ENCODE results near the gene MBP.

Gene MBP

GRCh38 chr18:77133051-77133834 lies 660 bp upstream of the MBP start:
- DNase-seq: no peak

GRCh38 chr18:77131652-77132368 lies 773 bp downstream of the MBP start:
- peak; percentile 18 to 36 for DNase-seq

- peak; percentile 70 to 79 for DNase-seq
Measured at GRCh38 chr18:77131100-77131651, 1.4 kb downstream of the MBP start.

GRCh38 chr18:77130229-77131099 lies 2.1 kb downstream of the MBP start:
- DNase-seq: no peak

GRCh38 chr18:77129150-77129551 lies 3.4 kb downstream of the MBP start:
- DNase-seq: no peak

DNA sequence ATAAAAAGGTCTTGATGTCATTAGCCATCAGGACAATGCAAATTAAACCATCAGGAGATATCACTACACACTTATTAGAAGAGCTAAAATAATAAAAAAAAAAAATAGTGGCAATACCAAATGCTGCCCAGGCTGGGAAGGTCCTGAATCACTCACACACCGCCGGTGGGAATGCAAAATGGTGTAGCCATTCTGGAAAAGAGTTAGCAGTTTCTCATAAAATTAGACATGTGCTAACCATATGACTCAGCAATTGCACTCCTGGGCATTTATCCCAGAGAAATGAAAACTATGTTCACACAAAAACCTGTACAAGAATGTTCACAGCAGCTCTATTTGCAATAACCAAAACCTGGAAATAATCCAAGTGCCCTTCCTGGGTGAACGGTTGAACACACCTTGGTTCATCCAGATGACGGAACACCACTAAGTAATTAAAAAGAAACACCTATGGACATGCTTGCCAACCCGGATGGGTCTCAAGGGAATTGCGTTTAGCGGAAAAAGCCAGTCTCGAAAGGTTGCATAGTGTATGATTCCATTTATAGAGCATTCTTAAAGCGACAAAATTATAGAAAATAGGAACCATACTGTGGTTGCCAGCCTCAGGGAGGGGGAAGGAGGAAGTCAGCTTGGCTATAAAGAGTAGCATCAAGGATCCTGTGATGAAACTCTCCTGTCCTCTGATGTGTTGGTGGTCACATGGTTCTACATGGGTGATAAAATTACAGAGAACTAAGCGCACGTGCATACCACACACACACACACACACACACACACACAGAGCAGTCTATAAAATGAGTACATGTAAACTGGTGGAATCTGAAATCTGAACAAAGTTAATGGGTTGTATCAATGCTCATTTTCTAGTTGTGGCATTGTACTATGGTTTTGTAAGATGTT lies 4.6 kb downstream of the MBP start:
- DNase-seq: peak in 1 of 2 donors; percentile 25

DNA sequence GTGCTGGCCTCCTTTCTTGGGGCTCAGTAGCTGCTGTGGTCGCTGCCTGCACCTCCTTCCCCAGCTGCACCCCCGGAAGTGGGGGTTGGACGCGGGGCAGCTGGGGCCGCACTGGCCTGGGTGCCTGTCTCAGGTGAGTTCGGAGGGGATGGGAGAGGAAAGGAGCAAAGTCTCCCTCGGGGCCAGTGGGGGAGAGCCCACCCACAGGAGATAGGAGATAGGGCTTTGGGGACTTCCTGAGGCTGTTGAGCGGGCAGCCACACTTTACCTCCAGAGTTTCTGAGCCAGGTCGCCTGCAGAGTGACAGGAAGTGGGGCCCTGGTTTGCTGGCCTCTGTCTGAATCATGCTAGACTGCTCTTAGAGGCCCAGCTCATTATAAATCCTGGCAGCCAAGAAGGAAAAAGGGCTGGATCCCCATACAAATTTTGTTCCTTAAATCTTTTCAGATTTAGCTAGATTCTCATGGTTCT lies 8.1 kb downstream of the MBP start:
- peak; percentile 39 to 44 for DNase-seq

DNA sequence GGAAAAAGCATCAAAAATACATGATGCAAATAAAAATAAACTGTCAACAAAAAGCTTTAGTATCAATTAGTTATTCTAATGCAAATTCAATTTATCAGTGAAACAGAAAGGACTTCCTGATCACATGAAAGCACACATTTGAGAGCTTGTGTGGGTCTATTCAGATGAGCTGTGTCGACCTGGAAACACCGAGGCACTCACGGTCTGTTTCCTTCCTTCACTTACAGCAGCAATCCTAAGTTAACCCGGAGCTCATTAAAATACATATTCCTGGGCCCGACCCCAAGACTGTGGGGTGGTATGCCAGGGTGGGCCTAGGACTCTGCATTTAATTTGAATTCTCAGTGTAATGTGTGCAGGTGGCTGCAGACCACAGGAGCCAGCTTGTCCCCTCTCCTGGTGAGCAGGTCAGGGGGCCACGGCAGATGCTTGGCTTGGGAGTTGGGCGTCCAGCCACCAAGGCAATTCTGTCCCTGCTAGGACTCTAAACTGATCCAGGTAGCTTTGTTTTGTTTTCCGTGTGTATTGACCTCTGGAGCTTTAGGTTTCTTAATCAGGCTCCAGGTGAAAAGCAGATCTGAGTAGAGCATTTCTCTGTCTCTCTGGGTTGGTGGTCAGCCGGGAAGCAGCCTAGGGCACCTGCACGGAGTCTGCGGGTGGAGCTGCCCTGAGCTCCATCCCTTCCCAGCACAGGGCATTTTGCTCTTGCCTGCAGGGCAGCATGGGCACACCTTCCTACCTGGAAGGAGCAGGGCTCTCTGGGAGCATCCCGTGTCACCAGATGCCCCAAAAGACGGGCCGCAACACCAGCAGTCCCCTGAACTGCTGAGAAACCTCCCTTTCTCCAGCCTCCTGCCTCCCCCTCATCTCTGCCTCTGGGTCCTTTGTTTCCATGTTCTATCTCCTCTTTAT lies 9.0 kb downstream of the MBP start:
- no peak for DNase-seq

- no peak for DNase-seq
Measured at GRCh38 chr18:77121523-77121922, 11.1 kb downstream of the MBP start.

DNA sequence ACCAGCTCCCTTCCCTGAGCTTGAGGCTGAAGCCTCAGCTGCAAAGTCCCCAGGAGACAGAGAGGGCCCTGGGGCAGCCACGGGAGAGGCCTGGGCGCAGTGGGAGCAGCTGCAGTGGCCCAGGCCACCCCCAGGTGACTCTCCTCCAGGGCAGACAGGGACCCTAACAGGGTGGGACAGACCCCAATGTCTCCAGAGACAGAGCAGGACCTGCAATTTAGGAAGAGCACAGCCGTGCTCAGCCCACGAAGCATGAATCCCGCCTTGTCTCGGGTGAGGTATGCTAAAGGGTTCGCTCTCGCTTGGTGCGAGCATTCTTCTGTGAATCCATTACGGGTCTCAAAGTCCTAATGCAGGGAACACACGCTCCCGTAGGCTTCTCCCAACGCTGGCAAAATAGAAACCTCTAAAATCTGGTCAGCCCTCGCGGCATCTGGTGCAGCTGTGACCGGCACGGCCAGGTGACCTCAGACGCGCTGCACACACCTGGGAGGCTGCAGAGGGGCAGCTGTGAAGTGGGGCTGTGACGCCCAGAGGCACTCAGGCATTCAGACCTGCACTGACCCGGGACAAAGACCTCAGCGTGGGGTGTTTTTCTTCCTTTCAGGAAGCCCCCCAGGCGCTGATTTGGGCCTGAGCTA lies 12.6 kb downstream of the MBP start:
- DNase-seq: no peak

DNA sequence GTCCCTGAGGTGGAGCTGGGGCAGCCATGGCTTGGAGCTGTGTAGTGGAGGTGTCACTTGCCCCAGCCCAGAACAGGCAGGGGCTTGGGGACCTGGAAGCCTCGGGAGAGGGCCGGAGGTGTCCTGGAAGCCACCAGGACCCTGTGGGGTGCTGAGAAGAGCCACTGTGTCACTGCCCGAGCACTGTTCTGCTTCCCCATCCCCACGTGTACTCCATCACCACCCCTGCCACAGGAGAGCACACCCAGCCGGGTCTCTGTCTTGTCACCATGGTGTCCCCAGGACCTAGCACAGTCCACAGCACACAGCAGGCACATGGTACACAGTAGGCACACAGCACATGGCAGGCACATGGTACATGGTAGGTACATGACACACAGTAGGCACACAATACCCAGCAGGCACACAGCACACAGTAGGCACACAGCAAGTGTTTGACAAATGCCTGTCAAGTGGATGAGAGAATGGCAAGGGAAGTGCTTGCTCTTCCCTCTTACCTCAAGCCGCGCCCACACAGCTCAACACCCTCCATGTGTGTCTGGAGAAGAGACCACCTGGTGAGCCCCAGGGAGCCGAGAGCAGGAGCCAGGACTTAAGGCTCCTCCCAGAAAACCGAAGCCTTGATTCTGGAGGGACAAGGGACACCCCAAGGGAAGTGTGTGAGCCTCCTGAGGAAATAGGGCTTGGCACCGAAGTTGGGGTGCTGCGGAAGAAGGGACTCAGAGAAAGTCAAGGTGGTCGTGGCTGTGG lies 13.3 kb downstream of the MBP start:
- DNase-seq: no peak

DNA sequence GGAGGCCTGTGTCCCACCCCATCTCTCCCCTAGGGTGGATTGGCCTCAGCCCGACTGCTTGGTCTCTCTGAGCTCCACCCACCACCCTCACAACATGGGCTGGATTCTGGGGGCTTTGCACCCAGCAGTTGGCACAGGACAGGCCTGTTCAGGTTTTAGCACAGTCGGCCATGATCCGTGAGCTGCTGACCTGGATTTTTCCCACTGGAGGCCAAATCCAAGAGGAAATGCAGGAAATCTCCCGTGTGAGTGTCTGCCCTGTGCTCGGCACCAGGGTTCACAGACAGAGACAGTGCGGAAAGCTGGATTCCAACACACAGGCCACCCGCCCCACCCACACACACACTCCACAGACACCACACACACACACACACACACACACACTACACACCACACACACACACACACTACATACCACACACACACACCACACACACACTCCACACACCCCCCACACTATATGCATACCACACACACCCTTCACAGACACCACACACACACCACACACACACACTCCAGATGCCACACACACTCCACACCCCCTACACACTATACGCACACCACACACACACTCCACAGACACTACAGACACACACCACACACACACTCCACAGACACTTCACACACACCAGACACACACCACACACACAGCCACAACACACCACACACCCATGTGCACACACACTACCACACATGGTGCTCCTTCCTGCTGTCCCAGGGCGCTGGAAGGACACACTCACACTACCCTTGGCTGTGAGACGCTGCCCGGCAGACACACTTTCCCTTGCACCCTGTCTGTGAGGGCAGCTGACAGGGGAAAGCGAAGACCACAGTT lies 14.1 kb downstream of the MBP start:
- DNase-seq: no peak

DNA sequence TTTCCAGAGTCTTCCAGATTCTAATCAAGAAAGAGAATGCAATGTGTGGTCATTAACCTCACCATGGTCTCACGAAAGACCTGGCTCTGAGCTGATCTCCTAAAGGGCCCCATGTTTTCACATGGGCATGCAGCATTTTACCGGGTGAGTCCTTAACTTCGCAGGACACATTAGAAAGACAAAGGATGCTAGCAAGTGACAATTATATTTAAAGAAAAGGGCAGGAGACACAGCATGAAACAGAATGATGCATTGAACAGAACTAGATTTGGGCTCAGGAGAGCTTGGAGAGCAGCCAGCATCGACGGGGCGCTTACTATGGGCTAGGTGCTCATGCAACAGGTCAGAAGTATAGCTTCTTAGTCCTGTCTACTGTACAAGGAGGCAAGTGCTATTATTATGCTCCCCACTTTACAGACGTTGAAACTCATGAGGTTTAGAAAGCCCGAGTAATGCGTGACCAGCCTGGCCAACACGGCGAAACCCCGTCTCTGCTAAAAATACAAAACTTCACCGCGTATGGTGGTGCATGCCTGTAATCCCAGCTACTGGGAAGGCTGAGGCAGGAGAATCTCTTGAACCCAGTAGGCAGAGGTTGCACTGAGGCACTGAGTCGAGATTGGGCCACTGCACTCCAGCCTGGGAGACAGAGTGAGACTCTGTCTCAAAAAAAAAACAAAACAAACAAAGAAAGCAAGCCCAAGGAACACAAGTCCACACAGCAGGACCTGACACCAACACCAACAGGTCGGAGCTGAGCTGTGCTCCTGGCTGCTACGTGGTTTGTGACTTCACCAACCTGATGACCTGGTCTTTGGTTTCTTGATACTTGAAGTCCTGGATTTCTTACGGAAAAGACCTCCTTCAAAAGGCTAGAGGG lies 16.1 kb downstream of the MBP start:
- DNase-seq: no peak

GRCh38 chr18:77115192-77115953 lies 17.2 kb downstream of the MBP start:
- DNase-seq: no peak

DNA sequence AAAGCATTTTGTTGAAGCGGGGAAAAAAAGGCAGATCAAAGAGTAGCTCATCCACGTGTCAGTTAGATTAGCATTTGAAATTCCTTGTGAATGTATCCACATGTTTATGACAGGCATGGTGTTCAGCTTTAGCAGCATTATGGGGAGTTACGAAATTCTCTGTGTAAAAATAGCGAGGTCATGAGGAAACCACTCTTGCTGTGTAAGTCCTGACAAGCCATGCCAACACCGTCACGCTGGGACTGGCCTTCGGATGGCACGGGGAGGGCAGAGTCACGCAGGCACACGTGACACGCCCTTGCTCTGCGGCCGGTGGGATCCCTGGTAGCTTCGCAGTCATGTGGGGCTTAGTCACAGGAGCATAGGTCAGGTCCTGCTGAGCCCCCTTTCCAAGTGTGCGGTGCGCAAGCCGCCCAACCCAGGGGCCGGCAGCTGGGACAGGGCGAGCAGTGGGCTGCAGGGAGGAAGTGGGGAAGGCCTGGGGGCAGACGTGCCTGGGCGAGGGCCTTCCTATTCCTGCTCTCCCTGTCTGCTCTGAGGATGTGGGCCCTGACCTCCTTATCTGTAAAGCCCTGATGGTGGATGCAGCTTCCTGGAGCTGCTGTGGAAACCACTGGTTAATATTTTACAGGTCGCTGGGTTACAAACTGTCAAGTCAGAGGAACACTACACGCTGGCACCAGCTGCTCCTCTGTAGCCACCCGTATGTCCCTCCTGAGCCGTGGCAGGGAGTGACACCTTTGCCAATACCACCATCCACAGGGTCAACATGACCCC lies 18.0 kb downstream of the MBP start:
- no peak for DNase-seq

GRCh38 chr18:77114152-77114414 lies 18.5 kb downstream of the MBP start:
- no peak for DNase-seq
